Fibroblast of lung (primary cell): Measurements from ENCODE around the gene WWOX.

Source experiments
- CTCF ChIP-seq, 2 donors: IDR thresholded peaks in 1 of 2; conservative IDR thresholded peaks in 1 of 2; 1 replicate in 1 of 2; 2 replicates in 1 of 2; pipeline ENCODE4 v1.5.1; 2011 to 2012; ENCODE audit warnings: low read length in 2 of 2, control low read depth in 1 of 2, inconsistent platforms in 1 of 2, low read depth in 1 of 2, mild to moderate bottlenecking in 1 of 2
- EZH2 ChIP-seq: IDR thresholded peaks from 2 replicates; pipeline ENCODE4 v1.5.1; 2012; ENCODE audit warnings: low read length, control low read depth, mild to moderate bottlenecking; ENCODE audit errors: missing control alignments

GRCh38 chr16:78789561-78789960, 690.1 kb downstream of the WWOX start:
- TF ChIP-seq CTCF (conservative IDR thresholded peaks at IDR 0.05 in 1 of 2, IDR thresholded peaks at IDR 0.05 in 1 of 2; ENCODE audit: low read depth in 1 of 2, low read length in 2 of 2) (no peak), EZH2 (no peak)
